Measurements from ENCODE around the gene MRPS23. TPM values are rescaled to one million over a fixed set of nuclear protein-coding genes. Genes with fewer than 3 reads are reported as not detected.

The MRPS23 gene
- total RNA-seq, 2 experiments from 2014 or later = 42.6 to 69.7 TPM

Other genes starting within 250 kb of the MRPS23 start
- gene CCDC182, start 104.7 kb downstream of the MRPS23 start, total RNA-seq = not detected
- under 1 TPM in 1 of 2 experiments, not detected in 1; 0.14 TPM for gene CUEDC1, start 105.4 kb upstream of the MRPS23 start, total RNA-seq
- 10 to 100 TPM; 21.3 to 26.3 TPM for gene VEZF1, start 138.2 kb upstream of the MRPS23 start, total RNA-seq
- 100 to 1,000 TPM; 271 to 368 TPM for gene SRSF1, start 157.2 kb upstream of the MRPS23 start, total RNA-seq
- gene DYNLL2, start 233.4 kb upstream of the MRPS23 start, total RNA-seq = 10 to 100 TPM; 21.3 to 28.3 TPM

Measured in activated CD4-positive, alpha-beta T cell treated with anti-CD3 and anti-CD28 coated beads for 36 hours (primary cell).